Endothelial cell of umbilical vein (primary cell): Measurements from ENCODE around the gene ATP1B1. TPM values are rescaled to one million over a fixed set of nuclear protein-coding genes. Genes with fewer than 3 reads are reported as not detected.

ENCODE experiments used
- BruUV-seq: library from RNA; stranded (reverse); fragments of 400-500 nt; replicated peaks from 2 replicates; lab custom pipeline; 2021; lab: Mats Ljungman, UMichigan
- CTCF ChIA-PET: fragments of 300-600, 350-600 bp; sonication (Branson Sonifier 250); formaldehyde crosslinking; loops from one replicate; lab custom pipeline; 2021; ENCODE audit warnings: antibody characterized with exemption, inconsistent platforms; lab: Charles Lee
- POLR2A ChIA-PET: fragments of 300-600, 350-600 bp; sonication (Branson Sonifier 250); formaldehyde crosslinking; loops from one replicate; lab custom pipeline; 2021; ENCODE audit warnings: antibody characterized with exemption, inconsistent platforms; lab: Charles Lee
- DNase-seq: peaks from one replicate; pipeline ENCODE4 v3.0.0-alpha.2; 2011; ENCODE audit warnings: low read depth, low spot score
- FAIRE-seq: peaks from 2 replicates; lab custom pipeline; 2011; peaks lifted over from hg19 to GRCh38; lab: Jason Lieb, UNC
- H2AFZ ChIP-seq: 2 replicates; pipeline ENCODE4 v1.6.0; 2012; ENCODE audit warnings: low read depth, low read length, control low read depth, inconsistent platforms
- H3K27ac ChIP-seq: 2 replicates; pipeline ENCODE4 v1.5.1; 2011; ENCODE audit warnings: low read depth, mild to moderate bottlenecking, control low read depth, low read length, moderate library complexity; ENCODE audit not compliant: insufficient read depth
- H3K27me3 ChIP-seq, 2 experiments: 2 replicates each; pipeline versions ENCODE4 v1.6.0 to v1.6.1; 2011; ENCODE audit warnings: low read length in 2 of 2, mixed read lengths in 1 of 2; ENCODE audit not compliant: control insufficient read depth in 2 of 2, insufficient read depth in 2 of 2
- H3K36me3 ChIP-seq, 2 experiments: 2 replicates in 1 of 2; 3 replicates in 1 of 2; pipeline ENCODE4 v1.5.1; 2011; ENCODE audit warnings: low read length in 2 of 2, mild to moderate bottlenecking in 1 of 2, moderate library complexity in 1 of 2; ENCODE audit not compliant: control insufficient read depth in 2 of 2, insufficient read depth in 2 of 2; ENCODE audit errors: extremely low read depth in 1 of 2
- H3K4me1 ChIP-seq: 3 replicates; pipeline ENCODE4 v1.5.1; 2011; ENCODE audit warnings: mild to moderate bottlenecking, low read length; ENCODE audit not compliant: control insufficient read depth, insufficient read depth; ENCODE audit errors: extremely low read depth
- H3K4me2 ChIP-seq: 2 replicates; pipeline ENCODE4 v1.6.1; 2011; ENCODE audit warnings: low read length, control low read depth, mixed read lengths; ENCODE audit not compliant: insufficient read depth
- H3K4me3 ChIP-seq, 3 experiments: fragments of 200-600 bp in 1 of 3; sonication (generic), shearing (Covaris generic) in 1 of 3; replicated peaks in 1 of 3; 2 replicates each; pipeline ENCODE4 v1.5.1; 2011 to 2016; ENCODE audit warnings: control low read depth in 3 of 3, low read length in 3 of 3, mild to moderate bottlenecking in 2 of 3, inconsistent platforms in 1 of 3, low read depth in 1 of 3, moderate library complexity in 1 of 3; ENCODE audit not compliant: insufficient read depth in 1 of 3
- H3K79me2 ChIP-seq: 2 replicates; pipeline ENCODE4 v1.6.0; 2012; ENCODE audit warnings: low read length, inconsistent platforms; ENCODE audit not compliant: control insufficient read depth, insufficient read depth
- H3K9ac ChIP-seq: replicated peaks from 2 replicates; pipeline ENCODE3; 2011; ENCODE audit warnings: low read length, control low read depth; ENCODE audit not compliant: insufficient read depth; ENCODE audit errors: extremely low read depth
- H3K9me1 ChIP-seq: replicated peaks from 3 replicates; pipeline ENCODE4 v1.6.0; 2011; ENCODE audit warnings: mild to moderate bottlenecking, low read length; ENCODE audit not compliant: control insufficient read depth, insufficient read depth; ENCODE audit errors: extremely low read depth
- H3K9me3 ChIP-seq: replicated peaks from 2 replicates; pipeline ENCODE4 v1.5.1; 2012; ENCODE audit warnings: low read length, inconsistent platforms; ENCODE audit not compliant: control insufficient read depth, insufficient read depth
- H4K20me1 ChIP-seq: replicated peaks from 2 replicates; pipeline ENCODE3; 2011; ENCODE audit warnings: mild to moderate bottlenecking, low read length; ENCODE audit not compliant: control insufficient read depth, insufficient read depth; ENCODE audit errors: extremely low read depth
- EZH2 ChIP-seq: IDR thresholded peaks from 2 replicates; pipeline ENCODE4 v1.6.1; 2012; ENCODE audit warnings: borderline replicate concordance, low read depth, mild to moderate bottlenecking, moderate library complexity, low read length, inconsistent platforms; ENCODE audit not compliant: severe bottlenecking
- FOS ChIP-seq: IDR thresholded peaks from 2 replicates; pipeline ENCODE4 v1.6.1; 2011; ENCODE audit warnings: mild to moderate bottlenecking, low read length, moderate library complexity, borderline replicate concordance; ENCODE audit not compliant: insufficient read depth
- GATA2 ChIP-seq: IDR thresholded peaks from 2 replicates; pipeline ENCODE4 v1.7.0; 2011; ENCODE audit warnings: low read depth, mild to moderate bottlenecking, moderate library complexity, mixed read lengths, low read length; ENCODE audit not compliant: insufficient read length, insufficient read depth
- JUN ChIP-seq: IDR thresholded peaks from 2 replicates; pipeline ENCODE4 v1.6.1; 2011; ENCODE audit warnings: borderline replicate concordance, low read depth; ENCODE audit not compliant: insufficient read length, insufficient read depth
- MYC ChIP-seq: IDR thresholded peaks from one replicate; pipeline ENCODE4 v1.6.1; 2011; ENCODE audit warnings: mild to moderate bottlenecking, low read depth, low read length
- POLR2A ChIP-seq: IDR thresholded peaks from 2 replicates; pipeline ENCODE4 v1.6.1; 2012; ENCODE audit warnings: low read depth, mild to moderate bottlenecking, control low read depth, low read length
- POLR2AphosphoS5 ChIP-seq: IDR thresholded peaks from 2 replicates; pipeline ENCODE4 v1.6.1; 2012; ENCODE audit warnings: low read depth, mild to moderate bottlenecking, control low read depth, low read length, moderate library complexity; ENCODE audit not compliant: insufficient read depth
- dilution Hi-C: fragments of 300-500 bp; cut with MboI; formaldehyde crosslinking; loops from one replicate; pipeline ENCODE4 v1.15.0; 2019; ENCODE audit warnings: low sequenced_read_pairs; ENCODE audit not compliant: extremely low pct_ligation_motif_present
- intact Hi-C: fragments of 100-400 bp; cut with micrococcal nuclease; formaldehyde crosslinking; loops from one replicate; pipeline ENCODE4 v1.10.0; 2022
- polyA plus RNA-seq, 4 experiments: library from polyadenylated mRNA; depleted of rRNA in 3 of 4; stranded (reverse) in 3 of 4; unstranded in 1 of 4; fragments of >200 nt; gene quantifications; 2 replicates each; pipeline versions ENCODE4 v1.2.1 to v1.2.3, GENCODE V29; 2011 to 2012; ENCODE audit warnings: missing spikeins in 1 of 4
- total RNA-seq: library from RNA; stranded (reverse); gene quantifications from 2 replicates; pipeline ENCODE4 v1.2.3, GENCODE V29; 2021
- TF ChIP-seq, protein P1 (sequence below), 2 donors: IDR thresholded peaks; 1 replicate in 1 of 2; 2 replicates in 1 of 2; pipeline ENCODE4 v1.5.1; 2011; ENCODE audit warnings: low read length in 2 of 2, mild to moderate bottlenecking in 2 of 2, moderate library complexity in 2 of 2, control low read depth in 1 of 2, inconsistent platforms in 1 of 2, low read depth in 1 of 2; ENCODE audit not compliant: insufficient read depth in 1 of 2; ENCODE audit errors: extremely low read depth in 1 of 2
- TF ChIP-seq, protein P2 (sequence below): IDR thresholded peaks from 2 replicates; pipeline ENCODE4 v1.6.1; 2011; ENCODE audit not compliant: insufficient read depth, insufficient read length

The ATP1B1 gene
- total and polyA plus RNA-seq, 2 donors (not counting 3 experiments of a cell fraction or from before 2014, with no cell fraction given): 14.3 to 56.1 TPM

DNA sequence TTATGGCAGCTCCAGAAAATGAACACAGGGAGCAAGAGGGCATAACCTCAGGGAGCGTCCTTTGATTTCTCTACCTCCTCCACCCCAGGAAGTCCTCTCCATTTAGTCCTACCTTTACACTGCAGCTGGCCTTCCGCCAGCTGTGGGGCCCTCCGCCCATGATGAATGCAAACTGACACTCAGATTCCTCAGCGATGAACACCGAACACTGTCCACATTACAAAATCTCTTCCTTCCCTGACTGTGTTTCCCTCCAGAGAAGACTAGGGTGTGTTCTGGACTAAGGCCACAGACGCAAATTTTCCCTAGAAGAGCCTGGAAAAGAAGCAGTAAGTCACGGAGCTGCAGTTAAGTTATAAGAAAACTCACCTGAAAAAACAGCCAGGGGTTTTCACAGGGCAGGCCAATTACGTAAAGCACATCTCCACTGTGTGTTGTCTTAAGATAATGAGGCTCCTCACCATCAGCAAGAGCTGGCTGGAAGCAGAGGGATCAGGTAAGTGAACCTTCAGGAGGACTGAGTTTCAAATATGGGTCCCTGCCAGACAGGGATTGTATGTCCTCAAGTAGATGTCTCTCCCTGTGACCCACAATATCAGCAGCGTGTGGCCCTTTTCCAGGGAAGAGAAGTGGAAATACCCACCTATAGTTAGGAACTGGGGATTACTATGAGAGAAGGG is 46.3 kb upstream of the ATP1B1 start:
- no peak for TF ChIP-seq JUN
- TF ChIP-seq EZH2: no peak
- TF ChIP-seq MYC: no peak
- no peak for TF ChIP-seq FOS
- no peak for TF ChIP-seq GATA2
- TF ChIP-seq, protein P1, sequence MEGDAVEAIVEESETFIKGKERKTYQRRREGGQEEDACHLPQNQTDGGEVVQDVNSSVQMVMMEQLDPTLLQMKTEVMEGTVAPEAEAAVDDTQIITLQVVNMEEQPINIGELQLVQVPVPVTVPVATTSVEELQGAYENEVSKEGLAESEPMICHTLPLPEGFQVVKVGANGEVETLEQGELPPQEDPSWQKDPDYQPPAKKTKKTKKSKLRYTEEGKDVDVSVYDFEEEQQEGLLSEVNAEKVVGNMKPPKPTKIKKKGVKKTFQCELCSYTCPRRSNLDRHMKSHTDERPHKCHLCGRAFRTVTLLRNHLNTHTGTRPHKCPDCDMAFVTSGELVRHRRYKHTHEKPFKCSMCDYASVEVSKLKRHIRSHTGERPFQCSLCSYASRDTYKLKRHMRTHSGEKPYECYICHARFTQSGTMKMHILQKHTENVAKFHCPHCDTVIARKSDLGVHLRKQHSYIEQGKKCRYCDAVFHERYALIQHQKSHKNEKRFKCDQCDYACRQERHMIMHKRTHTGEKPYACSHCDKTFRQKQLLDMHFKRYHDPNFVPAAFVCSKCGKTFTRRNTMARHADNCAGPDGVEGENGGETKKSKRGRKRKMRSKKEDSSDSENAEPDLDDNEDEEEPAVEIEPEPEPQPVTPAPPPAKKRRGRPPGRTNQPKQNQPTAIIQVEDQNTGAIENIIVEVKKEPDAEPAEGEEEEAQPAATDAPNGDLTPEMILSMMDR (IDR thresholded peaks at IDR 0.05; ENCODE audit: extremely low read depth in 1 of 2, insufficient read depth in 1 of 2, low read depth in 1 of 2, low read length in 2 of 2): no peak
- TF ChIP-seq POLR2AphosphoS5: no peak
- no peak for TF ChIP-seq POLR2A
- TF ChIP-seq, protein P2, sequence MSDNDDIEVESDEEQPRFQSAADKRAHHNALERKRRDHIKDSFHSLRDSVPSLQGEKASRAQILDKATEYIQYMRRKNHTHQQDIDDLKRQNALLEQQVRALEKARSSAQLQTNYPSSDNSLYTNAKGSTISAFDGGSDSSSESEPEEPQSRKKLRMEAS: no peak
- H4K20me1 ChIP-seq: no peaks in the 10 kb centered on the region
- H3K4me2 ChIP-seq: no peak overlapping the region
- no peak for DNase-seq
- intact Hi-C loops (no loop called here), dilution Hi-C loops (no loop called here)
- H3K9ac ChIP-seq: no peak overlapping the region
- no peaks in the 10 kb centered on the region for H3K36me3 ChIP-seq
- H3K79me2 ChIP-seq: no peaks in the 10 kb centered on the region
- no peaks in the 10 kb centered on the region for H3K9me1 ChIP-seq
- H3K4me1 ChIP-seq: peaks cover 7% of the 10 kb centered on the region
- FAIRE-seq: no peak
- H3K4me3 ChIP-seq: no peak overlapping the region
- H3K27ac ChIP-seq: no peak overlapping the region
- H3K9me3 ChIP-seq: no peaks in the 10 kb centered on the region
- H2AFZ ChIP-seq: no peak overlapping the region
- ChIA-PET CTCF (interaction anchor here (0.8 to 1.6 kb wide), 2 partner anchors 15 to 18 kb away, joined by 3 to 4 read pairs; no protein-coding TSS in a partner anchor), POLR2A (no interaction called here)
- BruUV-seq: no TSS peak
- H3K27me3 ChIP-seq: no peaks in the 10 kb centered on the region
